HG02943 (cell line): Measurements from ENCODE around the gene EXOC1.
"Not testable (repeated sequence)": the region's sequence is repeated elsewhere in the genome, so short reads cannot be mapped to it uniquely, and the experiment has no call there.

Experiments used
- ATAC-seq: cut with Tn5 transposase; IDR thresholded peaks from one replicate; pipeline ENCODE4 v1.9.1; 2021; ENCODE audit warnings: mild to moderate bottlenecking, low read depth, moderate library complexity; ENCODE audit not compliant: unreplicated experiment

Gene EXOC1

GRCh38 chr4:55853484-55854046 lies at the start of gene EXOC1:
EXOC1 (plus strand) TSS chr4:55853648; CDS start chr4:55858324, 4,676 bp downstream.
- peak; percentile 96 for ATAC-seq

DNA sequence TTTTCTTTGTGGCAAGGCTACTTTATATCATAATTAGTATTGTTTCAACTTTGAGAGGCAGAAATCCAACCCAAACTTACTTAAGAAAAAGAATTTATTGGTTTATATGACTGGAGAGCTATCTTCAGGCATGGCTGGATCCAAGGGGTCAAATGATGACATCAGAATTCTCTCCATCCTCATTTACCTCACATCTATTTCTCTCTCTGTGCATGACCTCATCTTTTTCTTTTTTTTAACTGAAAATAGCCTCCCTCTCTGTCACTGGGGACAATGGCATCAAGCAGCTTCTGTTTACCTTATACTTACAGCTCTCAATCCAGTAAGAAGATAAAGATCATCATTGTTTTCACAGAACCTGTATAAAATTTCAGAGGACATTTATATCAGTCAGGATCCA lies 45.9 kb upstream of the EXOC1 start:
- ATAC-seq = no peak

DNA sequence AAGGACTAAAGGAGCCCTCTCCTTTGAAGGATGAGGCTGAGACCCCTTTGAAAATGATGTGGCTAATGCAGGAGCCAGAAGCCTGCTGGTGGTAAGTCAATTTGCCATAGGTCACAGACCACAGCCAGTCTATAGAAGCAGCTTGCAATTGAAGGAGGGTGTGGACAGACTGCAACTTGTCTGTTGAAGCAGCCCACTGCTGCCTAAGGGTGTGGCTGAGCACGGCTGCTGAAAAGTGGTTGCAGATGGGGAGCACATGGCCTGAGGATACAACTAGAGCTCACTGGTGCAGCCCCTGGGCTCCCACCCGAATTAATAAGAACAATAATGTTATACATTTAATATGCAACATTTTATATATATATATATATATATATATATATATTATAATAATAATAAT lies 45.3 kb upstream of the EXOC1 start:
- no peak for ATAC-seq

DNA sequence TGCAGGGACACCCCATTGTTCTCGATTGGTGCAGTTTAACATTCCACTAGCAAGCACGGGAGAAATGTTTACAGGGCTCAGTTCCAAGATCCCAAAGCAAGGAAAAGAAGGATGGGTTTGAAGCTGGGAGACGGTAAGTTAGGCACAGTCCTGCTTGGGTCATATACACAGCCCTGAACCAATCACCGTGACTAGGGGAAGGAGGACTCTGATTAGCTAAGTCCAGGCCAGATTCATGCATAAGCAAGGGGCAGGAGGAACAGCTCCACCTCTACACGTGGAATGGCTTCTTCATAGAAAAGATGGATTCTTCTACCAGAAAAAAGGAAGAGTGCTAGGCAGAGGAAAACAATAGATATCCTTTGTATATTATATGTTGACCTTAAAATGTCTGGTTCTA lies 44.8 kb upstream of the EXOC1 start:
- no peak for ATAC-seq

- no peak for ATAC-seq
These were observed 35.8 kb upstream of the EXOC1 start for GRCh38 chr4:55817691-55818090.

- ATAC-seq = no peak
These were observed 33.8 kb upstream of the EXOC1 start, which contains the start of gene EXOC1L for GRCh38 chr4:55819634-55820033. EXOC1L (plus strand) TSS chr4:55819790; CDS start chr4:55820027, 237 bp downstream.

DNA sequence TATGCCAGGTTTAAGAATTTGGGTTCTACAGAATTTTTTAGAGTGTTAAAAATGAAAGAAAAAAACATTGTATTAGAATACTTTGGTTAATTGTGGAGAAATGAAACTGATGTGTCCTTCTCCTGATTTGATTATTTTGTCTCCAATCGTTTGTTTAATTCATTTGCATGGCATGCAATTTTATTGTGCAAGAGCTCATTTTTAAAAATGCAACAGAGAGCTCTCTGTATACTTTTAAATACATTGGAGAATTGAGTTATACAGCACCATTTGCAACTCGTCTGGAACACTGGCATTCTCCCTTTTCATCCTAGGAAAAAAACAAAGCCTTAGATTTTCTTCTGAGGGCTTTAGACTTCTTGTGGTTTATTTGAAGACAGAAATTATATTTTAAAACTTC lies 33.2 kb upstream of the EXOC1 start:
- no peak for ATAC-seq

GRCh38 chr4:55822329-55822728 lies 31.1 kb upstream of the EXOC1 start:
- ATAC-seq = no peak

- no peak for ATAC-seq
These were observed 28.6 kb upstream of the EXOC1 start for GRCh38 chr4:55824865-55825264.

DNA sequence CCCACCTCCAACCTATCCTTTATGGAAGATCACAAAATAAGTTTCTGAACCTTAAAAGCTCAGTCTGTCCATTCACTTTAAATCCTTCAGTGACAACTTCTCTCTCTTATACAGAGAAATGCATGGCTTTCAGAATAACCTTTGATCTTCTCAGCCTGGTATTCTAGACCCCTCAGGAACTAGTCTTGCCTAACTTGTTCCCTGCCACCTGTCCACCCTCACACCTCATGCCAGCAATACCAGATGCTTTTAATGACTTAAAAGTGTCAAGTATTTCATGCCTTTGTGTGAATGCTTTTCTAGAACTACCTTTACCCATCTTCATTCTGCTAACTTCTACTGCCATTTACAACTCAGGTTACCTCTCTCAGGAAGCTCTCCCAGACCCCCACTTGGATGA lies 26.5 kb upstream of the EXOC1 start:
- ATAC-seq = no peak

GRCh38 chr4:55827582-55827981 lies 25.9 kb upstream of the EXOC1 start:
- no peak for ATAC-seq

GRCh38 chr4:55830048-55830447 lies 23.4 kb upstream of the EXOC1 start:
- no peak for ATAC-seq

DNA sequence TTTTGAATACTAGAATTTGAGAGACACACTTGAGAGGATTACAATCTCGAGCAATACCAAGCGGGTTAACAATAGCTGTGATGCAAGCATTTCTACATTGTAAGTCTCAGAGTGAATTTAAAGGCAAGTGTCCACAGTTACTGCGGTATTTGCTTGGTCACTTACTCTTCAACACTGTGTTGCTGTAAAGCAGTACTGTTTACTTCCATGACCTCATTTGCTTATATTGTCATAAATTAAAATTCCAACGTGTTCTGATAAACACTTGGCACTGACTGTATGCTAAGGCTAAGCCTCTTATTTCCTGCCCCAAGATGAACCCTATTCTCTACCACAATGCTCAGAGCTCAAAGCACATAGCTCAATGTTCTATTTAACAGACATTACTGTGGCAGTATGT lies 22.7 kb upstream of the EXOC1 start:
- ATAC-seq = no peak

DNA sequence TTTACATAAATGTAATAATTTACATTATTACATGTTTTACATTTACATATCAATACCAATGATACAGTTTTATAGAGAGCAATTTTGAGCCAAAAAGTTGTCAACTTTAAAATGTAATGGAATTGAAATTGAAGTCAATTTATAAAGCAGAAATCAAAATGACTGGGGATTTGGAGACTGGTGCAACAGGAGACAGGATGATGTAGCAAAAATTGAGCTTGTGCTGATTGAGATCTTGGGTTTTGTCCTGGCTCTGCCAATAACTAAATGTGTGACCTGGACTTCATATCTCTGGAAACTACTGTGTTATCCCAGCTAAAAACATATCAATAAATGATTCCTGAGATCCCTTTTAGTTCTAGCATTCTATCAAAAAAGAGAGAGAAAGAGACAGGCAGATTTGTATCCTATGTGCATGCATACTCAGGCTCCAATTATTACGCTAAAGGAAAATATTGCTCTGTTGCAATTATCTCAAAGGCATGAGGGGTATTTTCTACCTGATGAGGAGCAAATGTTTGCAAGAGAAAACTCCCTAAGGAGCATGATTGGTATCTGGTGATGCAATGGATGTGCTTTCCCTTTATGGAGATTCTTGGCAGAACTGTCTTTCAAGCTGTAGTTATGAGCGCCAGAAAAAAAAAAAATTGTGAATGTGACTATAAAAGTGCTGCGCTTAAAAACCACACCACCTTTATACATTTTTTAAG lies 19.2 kb upstream of the EXOC1 start:
- no peak for ATAC-seq

GRCh38 chr4:55837903-55838302 lies 15.5 kb upstream of the EXOC1 start:
- ATAC-seq = no peak

DNA sequence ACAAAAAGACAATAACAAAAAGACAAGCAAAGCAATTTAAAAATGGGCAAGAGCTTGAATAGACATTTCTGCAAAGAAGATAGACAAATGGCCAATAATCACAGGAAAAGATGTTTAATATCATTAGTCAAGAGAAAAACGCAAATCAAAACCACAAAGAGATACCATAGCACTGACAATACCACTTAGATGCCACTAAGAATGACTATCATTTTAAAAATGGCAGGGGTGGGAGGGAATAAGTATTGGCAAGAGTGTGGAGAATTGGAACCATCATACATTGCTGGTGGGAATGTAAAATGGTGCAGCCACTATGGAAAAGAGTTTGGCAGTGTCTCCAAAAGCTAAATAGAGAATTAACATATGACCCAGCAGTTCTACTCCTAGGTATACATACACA lies 15.1 kb upstream of the EXOC1 start:
- no peak for ATAC-seq

DNA sequence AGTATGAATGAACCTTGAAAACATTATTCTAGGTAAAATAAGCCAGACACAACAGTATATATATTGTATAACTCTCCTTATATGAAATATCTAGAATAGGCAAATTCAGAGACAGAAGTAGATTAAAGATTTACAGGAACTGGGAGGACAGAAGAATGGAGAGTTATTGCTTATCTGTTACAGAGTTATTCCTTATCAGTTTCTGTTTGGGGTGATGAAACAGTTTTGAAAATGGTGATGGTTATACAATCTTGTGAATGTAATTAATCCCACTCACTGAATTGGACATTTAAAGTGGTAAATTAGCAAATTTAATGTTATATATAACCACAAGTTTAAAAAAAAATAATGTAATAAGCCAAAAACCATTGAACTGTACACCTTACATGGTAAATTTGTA lies 14.5 kb upstream of the EXOC1 start:
- ATAC-seq = no peak

GRCh38 chr4:55840956-55841355 lies 12.5 kb upstream of the EXOC1 start:
- ATAC-seq = no peak

- not testable (repeated sequence) for ATAC-seq
These were observed 11.8 kb upstream of the EXOC1 start for GRCh38 chr4:55841373-55842239.

- ATAC-seq = not testable (repeated sequence)
These were observed 11.1 kb upstream of the EXOC1 start for GRCh38 chr4:55842312-55842711.

DNA sequence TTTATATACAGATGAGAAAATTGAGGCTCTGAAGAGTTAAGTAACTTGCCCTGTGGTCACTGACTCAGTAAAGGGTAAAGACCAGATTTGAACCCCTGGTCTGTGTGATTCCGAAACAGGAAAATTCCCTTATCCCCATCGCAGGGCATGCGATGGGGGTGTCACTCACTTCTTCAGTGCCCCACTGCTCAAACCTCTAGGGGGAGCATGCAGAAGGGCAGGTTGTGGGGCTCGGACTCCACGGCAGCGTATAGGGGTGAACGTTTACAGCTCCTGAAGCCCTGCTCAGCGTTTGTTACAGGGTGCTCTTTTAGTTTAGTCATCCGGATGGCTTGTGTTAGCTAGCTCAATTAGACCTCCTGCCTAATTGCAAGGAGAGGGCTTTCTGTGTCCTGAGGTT lies 3.7 kb upstream of the EXOC1 start:
- ATAC-seq = no peak
